A204.1 (cell line): Measurements from ENCODE around the gene TAS1R3.
"Not testable (repeated sequence)": the region's sequence is repeated elsewhere in the genome, so short reads cannot be mapped to it uniquely, and the experiment has no call there.

Experiments
- FAIRE-seq: peaks from 2 replicates; lab custom pipeline; 2012; peaks lifted over from hg19 to GRCh38; lab: Jason Lieb, UNC

TAS1R3 gene

DNA sequence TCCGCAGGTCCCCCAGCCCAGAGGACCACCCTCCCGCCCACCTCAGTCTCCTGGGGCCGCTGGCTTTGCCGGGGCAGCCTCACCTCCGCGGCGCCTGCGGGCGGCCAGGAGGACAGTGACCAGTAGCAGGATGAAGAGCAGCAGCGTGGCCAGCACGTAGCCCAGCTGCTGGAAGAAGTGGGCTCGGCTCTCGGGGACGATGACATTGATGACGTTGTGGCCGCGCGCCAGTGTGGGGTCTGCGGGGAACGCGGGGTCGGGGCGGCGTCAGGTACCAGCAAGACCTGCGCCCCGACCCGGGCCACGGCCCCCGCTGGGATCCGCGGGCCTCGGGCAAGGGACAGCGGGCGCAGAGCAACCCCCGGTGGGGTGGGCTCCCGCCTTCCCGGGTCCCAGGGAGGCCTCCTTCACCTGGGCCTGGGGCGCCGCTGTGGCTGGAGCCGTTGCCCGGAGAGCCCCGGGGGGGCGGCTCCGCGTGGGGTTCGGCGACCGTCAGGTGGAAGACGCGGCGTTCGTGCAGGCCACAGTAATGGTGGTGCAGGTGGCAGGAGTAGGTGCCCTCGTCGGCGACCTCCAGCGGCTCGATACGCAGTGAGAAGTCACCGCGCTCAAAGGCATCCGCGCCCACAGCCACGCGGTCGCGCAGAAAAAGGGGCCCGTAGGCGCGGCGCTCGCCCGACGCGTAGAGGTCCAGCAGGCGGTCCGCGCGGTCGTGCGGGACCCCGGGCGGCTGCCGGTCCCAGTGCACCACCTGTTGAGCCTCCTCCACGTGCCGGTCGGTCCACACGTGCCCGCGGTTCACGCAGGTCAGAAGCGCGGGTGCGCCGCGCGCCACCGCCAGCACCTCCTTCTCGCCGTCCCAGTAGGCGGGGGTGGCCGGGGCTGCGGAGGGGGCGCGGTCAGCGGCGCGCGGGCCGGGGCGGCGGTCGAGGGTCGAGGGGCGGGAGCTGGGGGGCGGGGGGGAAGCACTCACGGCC, 23.5 kb downstream of the TAS1R3 start:
- no peak for FAIRE-seq

DNA sequence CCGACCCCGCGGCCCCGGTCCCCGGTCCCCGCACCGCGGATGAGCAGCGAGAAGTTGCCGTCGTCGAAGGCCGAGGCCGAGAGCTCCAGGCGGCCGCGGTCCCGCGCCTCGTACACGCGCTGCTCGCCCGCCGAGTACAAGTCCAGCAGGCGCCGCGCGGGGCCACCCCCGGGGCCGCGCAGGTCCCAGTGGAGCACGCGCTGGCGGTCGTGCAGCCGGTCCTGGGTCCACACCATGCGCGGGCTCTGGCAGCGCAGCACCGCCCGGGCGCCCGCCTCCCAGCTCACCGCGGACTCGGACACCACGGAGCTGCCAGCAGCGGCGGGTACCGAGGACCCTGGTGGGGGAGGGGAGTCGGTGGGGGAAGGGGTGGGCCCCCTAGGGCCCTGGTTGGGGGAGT, 24.3 kb downstream of the TAS1R3 start:
- no peak for FAIRE-seq

- no peak for FAIRE-seq
Observed at GRCh38 chr1:1356166-1356795, 25.2 kb downstream of the TAS1R3 start.

- no peak for FAIRE-seq
Observed at GRCh38 chr1:1356796-1357401, 25.8 kb downstream of the TAS1R3 start.

DNA sequence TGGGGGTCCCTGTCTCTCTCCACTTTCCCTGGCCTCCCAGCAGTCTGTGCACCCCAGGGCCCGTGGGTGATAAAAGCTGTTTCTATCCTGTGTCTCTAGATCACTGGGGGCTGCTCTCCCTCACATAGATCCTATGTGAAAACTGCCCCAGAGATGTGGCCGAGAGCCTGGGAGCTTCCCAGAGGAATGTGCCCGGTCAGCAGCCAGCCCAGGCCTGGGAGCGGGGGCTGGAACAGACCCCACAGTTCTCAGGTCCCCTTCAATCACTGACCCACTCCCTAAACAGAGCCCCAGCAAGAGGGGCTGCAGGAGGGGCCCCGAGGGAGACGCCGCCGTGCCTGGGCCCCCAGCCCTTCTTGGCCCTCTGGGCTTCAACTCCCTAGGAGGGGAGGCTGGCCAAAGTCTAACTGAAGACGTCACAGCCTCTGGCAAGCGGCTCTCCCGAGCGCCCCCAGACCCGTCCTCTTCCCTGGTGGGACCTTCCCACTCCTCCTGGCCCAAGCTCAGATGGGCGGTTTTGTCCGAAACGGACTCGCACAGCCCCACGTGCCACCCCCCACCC, 26.9 kb downstream of the TAS1R3 start:
- no peak for FAIRE-seq

- no peak for FAIRE-seq
Observed at GRCh38 chr1:1358433-1359271, 27.6 kb downstream of the TAS1R3 start, which contains the start of gene MXRA8. TSS of gene MXRA8 (minus strand) at chr1:1358555. CDS start at chr1:1358504, 51 bp downstream.

GRCh38 chr1:1359308-1359663, 28.2 kb downstream of the TAS1R3 start:
- FAIRE-seq, result no peak

- FAIRE-seq, result no peak
Observed at GRCh38 chr1:1359664-1360468, 28.8 kb downstream of the TAS1R3 start.

DNA sequence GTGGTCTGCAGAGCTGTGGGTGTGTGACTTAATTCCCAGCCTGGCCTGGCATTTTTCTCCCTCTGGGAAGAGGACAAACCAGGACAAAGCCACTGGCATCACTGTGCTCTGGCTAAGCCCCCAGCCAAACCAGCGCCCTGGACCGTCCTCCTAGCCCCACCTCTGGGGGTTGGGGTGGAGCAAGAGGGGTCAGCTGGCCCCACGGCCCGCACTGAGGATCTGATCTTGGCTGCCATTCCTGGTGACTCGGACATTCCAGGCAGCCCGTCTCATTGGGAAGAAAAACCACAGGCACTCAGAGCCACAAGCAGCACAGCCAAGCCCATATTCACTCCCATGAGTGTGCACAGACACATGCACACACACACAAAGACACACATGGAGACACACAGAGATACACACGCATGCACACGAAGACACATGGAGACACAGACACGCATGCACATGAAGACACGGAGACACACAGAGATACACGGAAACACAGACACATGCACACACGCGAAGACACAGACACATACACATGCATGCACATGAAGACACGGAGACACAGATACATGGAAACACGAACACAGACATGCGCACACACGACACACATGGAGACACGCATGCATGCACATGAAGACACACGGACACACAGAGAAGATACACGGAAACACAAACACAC, 29.6 kb downstream of the TAS1R3 start:
- no peak for FAIRE-seq

- no peak for FAIRE-seq
Observed at GRCh38 chr1:1361233-1361981, 30.3 kb downstream of the TAS1R3 start.

GRCh38 chr1:1361982-1362423, 30.9 kb downstream of the TAS1R3 start:
- FAIRE-seq, result no peak

DNA sequence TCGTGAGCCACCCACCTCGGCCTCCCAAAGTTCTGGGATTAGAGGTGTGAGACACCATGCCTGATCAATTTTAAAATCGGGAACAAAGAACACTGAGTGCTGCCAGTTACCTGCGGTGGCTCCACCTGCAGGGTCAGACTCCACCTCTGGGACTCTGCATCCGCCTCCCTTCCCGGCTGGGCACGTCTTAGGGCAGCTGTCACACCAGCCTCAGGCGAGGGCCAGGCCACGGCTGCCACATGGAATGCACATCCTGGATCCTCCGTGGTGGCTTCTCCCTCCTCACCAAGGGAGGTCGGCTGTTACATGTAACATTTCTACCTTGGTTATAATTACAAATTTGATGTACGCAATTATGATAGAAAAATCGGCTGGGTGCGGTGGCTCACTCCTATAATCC, 33.2 kb downstream of the TAS1R3 start:
- FAIRE-seq, result no peak

GRCh38 chr1:1365875-1366698, 35.0 kb downstream of the TAS1R3 start:
- FAIRE-seq, result no peak

GRCh38 chr1:1366699-1367066, 35.6 kb downstream of the TAS1R3 start:
- FAIRE-seq, result no peak

GRCh38 chr1:1367315-1367714, 36.2 kb downstream of the TAS1R3 start:
- no peak for FAIRE-seq

DNA sequence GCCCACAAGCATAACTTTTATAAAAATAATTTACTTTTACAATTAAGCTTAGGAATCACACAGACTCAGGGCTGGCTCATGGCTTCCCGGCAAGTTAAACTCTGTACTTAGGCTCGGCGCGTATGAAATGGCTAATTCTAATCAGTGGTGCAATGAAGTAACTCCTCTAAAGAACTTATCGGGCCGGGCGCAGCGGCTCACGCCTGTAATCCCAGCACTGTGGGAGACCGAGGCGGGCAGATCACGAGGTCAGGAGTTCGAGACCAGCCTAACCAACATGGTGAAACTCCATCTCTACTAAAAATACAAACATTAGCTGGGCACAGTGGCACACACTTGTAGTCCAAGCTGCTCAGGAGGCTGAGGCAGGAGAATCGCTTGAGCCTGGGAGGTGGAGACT, 39.0 kb downstream of the TAS1R3 start:
- FAIRE-seq, result not testable (repeated sequence)

GRCh38 chr1:1370771-1371300, 39.8 kb downstream of the TAS1R3 start:
- FAIRE-seq, result no peak

GRCh38 chr1:1371364-1371745, 40.3 kb downstream of the TAS1R3 start:
- FAIRE-seq, result no peak
